Activated T-helper 9 cell treated with anti-CD3 and anti-CD28 coated beads, Interleukin-2, amount 50 U/mL, for 16 hours (primary cell): ENCODE data around the gene ZC3H12D.

ENCODE experiments used
- DNase-seq: peaks from one replicate; pipeline ENCODE4 v3.0.0-alpha.2; 2020; ENCODE audit warnings: low read depth

The ZC3H12D gene

GRCh38 chr6:149414009-149414408, 70.8 kb downstream of the ZC3H12D start:
- no peak for DNase-seq

- DNase-seq = no peak
These were observed 74.3 kb downstream of the ZC3H12D start for GRCh38 chr6:149410557-149410956.

- no peak for DNase-seq
These were observed 75.2 kb downstream of the ZC3H12D start for GRCh38 chr6:149409617-149410016.

GRCh38 chr6:149405823-149406765, 78.7 kb downstream of the ZC3H12D start:
- no peak for DNase-seq

- DNase-seq = no peak
These were observed 81.3 kb downstream of the ZC3H12D start for GRCh38 chr6:149403534-149403933.

GRCh38 chr6:149400050-149400449, 84.8 kb downstream of the ZC3H12D start, which contains the start of gene SUMO4:
TSS of gene SUMO4 (plus strand) at chr6:149400262. CDS start at chr6:149400392, 130 bp downstream.
- no peak for DNase-seq

- DNase-seq = no peak
These were observed 87.4 kb downstream of the ZC3H12D start for GRCh38 chr6:149397384-149397783.
